Measurements from ENCODE around the gene INTS6L. TPM values are rescaled to one million over a fixed set of nuclear protein-coding genes. Genes with fewer than 3 reads are reported as not detected.

Gene INTS6L
- total RNA-seq, 2 donors from 2014 or later, result 14.9 to 19.8 TPM

DNA sequence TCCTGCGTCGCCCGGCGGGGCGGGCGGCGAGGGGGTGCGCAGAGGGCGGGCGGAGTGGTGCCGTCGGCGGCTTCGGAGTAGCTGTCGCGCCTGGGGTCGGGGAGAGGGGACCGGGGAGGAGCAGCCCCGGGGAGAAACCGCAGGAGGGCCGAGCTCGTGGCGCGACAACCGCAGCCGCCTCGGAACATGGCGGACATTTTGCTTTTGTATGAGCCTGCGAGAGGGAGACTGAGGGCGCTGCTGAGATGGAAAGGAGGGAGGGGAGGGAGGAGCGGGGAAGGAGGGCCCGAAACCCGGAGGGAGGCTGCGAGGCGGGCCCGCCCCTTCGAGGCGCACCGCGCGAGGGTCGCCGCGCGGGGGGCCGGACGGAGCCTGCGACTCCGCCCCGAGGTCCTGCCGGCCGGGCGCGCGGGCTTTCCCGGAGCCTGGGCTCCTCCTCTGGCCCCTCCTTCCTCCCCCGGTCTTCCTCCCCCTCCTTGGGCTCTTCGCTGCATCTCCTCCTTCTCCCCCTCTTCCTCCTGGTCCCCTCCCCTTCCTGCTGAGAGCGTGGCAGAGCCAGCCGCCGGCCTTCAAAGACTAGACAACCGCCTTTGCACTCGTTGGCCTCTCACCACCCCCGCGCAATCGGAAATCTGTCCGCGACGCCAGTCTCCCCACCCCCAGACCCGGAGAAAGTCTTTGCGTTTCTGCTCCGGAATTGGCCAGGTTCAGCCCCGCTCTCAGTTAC lies 1.1 kb downstream of the INTS6L start:
- peak; percentile 79 for ATAC-seq
- intact Hi-C loops (cut with DNase I, micrococcal nuclease), result no loop called here

DNA sequence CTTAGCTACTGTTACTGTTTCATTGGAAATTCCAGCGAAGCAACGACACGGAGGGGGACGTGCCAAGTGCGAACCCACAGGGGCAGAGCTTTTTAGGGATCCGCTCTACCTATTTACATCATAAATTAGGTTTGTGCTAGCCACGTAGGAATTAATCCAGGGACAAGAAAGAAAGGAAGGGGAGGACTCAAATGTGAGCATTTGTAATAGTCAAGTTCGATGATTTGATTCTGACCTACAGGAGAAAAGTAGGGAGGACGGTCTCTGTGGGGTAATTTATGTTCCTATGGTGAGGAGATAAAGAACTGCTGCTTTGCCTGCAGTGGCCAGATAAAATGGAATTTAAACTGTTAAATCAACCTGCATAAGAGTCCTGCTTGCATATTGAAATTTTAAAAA lies 1.7 kb downstream of the INTS6L start:
- DNase-seq, result no peak
- no peak for ATAC-seq
- intact Hi-C loops (cut with DNase I, micrococcal nuclease), result no loop called here

More for the DNA sequence above, 1.1 kb downstream of the INTS6L start:
- DNase-seq, result peak; percentile 81 to 92

DNA sequence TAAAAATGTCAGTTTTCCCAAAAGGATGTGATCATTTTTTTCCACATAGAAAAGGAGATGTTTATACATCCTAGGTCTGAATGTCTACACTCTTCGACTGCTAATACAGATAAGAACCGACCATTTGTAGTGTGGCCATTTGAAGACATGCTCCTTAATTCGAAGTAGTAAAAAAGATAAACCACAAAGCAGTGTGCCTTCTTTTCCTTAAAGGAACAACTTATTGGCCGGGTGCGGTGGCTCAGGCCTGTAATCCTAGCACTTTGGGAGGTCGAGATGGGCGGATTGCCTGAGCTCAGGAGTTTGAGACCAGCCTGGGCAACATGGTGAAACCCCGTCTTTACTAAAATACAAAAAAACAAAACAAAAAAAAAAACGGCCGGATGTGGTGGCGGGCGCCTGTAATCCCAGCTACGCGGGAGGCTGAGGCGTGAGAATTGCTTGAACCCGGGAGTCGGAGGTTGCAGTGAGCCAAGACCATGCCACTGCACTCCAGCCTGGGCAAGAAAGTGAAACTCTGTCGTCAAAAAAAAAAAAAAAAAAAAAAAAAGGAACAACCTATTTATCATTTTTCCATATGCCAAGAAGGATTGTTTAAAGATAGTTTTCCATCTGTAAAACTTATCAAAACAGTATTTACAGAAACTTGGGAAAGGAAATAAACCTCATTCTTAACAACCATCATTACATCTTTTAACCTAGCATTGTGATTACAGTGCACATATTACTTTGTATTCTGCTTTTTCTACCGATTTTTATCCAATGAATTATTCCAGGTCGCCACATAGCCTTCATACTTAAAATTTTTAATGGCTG lies 2.6 kb downstream of the INTS6L start:
- DNase-seq, result peak in 1 of 2 donors; percentile 7
- intact Hi-C loops (cut with DNase I, micrococcal nuclease), result no loop called here
- no peak for ATAC-seq

DNA sequence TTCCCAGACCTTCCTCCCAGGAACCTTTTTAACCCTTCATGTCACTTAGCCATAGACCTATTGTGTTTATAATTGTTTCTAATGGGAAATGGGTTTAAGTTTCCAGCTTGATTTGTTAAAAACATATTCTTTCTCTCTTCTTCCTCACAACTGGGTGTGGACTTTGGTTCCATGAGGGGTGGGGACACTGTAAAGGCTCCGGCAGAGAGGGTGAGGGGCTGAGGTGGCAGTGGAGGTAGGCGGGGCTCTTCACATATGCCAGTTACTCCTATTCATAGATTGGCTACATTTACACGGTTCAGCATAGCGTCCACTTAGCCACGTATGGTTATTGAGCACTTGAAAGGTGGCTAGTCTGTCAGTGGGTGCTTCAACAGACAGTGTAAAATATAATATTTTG lies 7.8 kb downstream of the INTS6L start:
- intact Hi-C loops (cut with DNase I, micrococcal nuclease), result no loop called here
- peak; percentile 35 to 61 for DNase-seq
- ATAC-seq, result peak; percentile 80

DNA sequence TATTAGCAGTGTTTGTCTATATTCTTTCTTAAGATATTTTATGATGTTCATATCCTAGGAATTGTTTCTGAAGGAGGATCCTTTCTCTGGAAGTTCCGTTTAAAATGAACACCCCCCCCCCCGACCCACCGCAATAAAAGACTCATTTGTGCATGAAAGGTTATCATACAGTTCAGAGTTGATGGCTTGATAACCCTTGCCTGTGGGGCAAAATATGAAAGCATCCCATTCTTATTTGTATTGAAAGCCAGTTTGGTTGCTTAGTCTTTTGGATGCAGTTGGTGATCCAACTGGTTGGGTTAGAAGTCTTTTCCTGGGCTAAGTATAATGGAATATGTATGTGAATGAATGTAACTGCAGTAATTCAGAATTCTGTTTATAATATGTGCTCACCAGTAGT lies 8.3 kb downstream of the INTS6L start:
- no peak for ATAC-seq
- no peak for DNase-seq
- intact Hi-C loops (cut with DNase I, micrococcal nuclease), result no loop called here

DNA sequence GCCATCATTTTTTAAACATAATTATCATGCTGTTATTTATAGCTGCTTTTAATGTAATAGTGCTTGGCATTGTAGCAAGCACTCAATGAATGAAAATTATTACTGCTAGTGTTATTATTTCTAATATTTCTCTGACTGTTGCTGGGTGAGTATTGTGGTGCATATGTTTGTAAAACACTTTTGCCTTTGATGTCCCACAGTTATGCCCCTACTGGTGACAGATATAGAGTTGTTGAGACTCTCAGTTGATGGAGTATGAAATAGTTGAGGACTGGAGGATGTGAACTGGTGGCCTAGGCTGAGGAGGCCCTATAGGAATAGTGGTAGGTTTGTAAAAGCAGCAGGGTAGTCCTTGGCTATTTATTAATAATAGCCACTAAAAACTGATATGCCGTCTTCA lies 9.6 kb downstream of the INTS6L start:
- DNase-seq, result no peak

DNA sequence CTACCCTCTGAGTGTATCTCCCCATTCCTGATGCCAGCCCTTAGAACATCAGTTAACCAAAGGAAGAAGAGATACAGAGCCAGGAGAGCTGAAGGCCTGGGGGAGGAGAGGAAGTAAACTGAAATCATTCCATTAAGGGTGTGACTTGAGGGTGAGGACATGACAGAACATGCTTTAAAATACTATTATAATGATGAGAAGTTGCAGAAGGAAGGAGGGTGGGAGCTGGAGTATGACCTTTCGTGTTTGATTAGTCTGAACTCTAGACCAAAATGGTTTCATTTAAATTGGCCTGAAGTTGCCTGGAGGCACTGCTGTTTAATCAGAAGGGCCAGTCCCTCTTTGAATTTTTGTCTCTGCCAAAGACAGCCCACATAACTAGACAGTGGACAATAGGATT lies 11.4 kb downstream of the INTS6L start:
- intact Hi-C loops (cut with DNase I, micrococcal nuclease), result no loop called here
- ATAC-seq, result peak; percentile 71
- no peak for DNase-seq

More for the DNA sequence above, 9.6 kb downstream of the INTS6L start:
- no peak for ATAC-seq
- intact Hi-C loops (cut with DNase I, micrococcal nuclease), result no loop called here

DNA sequence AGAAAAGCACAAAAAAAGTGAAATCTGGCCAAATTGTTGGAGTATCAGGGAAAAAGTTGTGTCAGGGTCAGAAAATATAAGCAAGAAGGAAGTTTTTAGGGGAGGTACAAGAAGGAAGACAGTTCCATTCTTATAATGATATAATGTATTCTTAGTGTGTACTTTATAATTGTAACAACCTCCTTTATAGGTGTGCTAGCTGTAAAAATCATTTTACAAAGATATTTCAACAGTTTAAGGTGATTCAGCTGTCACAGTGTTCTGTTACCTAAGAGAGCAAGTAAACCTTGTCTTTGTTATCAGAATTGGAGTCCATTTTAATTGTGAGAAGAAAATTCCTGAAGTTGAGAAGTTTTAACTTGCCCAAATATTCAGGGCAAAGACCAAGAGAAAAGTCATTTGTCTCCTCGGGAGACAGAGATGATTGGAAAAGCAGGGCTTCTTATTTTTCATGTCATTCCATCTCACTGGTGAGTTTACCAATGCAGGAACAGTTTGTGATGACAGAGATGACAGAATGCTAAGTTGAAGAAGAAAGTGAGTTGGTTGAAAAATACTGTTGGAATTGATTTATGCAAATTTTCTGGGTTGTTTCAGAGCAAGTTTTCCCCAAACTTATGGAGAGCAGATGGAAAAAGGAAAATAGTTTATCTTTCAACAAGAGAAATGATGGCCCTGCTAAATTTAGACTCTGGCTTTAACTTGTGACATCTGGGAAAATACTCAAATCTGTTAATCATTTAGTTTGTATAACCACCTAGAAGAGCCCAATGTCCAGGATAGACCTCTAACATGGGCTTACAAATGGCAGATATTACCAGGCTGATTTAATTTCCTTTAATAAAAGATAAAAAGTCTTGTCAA lies 14.8 kb downstream of the INTS6L start:
- ATAC-seq (peak; percentile 76), DNase-seq (no peak)
- intact Hi-C loops (cut with DNase I, micrococcal nuclease), result no loop called here

DNA sequence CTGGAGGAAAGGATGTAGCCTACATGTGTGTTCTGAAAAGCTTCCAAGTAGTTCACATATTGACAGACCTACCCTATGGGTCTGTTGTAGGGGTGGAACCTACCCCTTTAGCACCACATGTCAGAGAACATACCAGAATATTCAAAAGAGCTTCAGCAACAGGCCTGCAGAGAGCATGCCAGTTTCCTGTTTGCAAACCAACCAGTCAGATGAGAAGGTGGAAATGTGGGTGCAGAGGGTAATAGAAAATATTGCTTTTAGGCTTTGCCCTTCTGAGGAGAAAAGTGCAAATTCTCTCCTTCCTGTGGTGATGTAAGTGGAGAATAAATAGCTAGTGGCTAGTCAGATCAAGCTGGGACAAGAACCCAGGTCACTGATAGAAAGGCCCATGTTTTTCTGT lies 16.4 kb downstream of the INTS6L start:
- ATAC-seq, result peak; percentile 16

DNA sequence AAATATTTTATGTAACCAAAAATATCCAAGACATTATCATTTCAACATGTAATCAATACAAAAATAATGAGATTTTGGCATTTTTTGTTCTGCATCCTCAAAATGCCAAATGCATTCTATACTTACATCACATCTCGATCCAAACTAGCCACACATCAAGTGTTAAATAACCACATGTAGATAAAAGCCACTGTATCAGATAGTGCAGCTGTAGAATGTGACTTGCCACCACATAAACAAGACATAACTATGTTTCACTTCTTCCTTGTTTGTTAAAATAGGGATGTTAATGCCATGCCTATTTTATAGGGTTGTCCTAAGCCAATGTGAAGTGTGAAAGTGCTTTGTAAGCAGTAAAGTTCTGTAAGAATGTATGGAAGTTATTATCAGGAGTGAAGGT lies 20.9 kb downstream of the INTS6L start:
- DNase-seq (no peak), ATAC-seq (no peak)
- intact Hi-C loops (cut with DNase I, micrococcal nuclease), result no loop called here

More for the DNA sequence above, 16.4 kb downstream of the INTS6L start:
- no peak for DNase-seq
- intact Hi-C loops (cut with DNase I, micrococcal nuclease), result no loop called here

DNA sequence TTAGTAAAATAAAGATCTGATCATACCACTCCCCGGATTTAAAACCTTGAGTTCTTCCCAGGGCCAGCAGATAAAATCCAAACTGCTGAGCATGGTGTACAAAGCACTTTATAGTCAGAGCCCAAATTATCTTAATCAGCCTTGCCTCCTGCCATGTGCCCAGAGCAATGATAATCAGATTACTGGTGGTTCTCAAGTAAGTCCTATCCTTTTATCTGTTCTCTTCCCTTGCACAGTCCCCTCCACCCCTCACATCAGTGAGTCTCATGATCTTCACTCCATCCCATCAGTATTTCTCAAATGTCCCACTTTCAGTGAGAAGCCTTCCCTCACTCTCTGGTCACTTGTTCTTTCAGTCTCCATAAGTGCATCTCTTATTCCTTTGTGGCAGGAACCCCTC lies 22.7 kb downstream of the INTS6L start:
- intact Hi-C loops (cut with DNase I, micrococcal nuclease), result no loop called here
- DNase-seq (no peak), ATAC-seq (no peak)

DNA sequence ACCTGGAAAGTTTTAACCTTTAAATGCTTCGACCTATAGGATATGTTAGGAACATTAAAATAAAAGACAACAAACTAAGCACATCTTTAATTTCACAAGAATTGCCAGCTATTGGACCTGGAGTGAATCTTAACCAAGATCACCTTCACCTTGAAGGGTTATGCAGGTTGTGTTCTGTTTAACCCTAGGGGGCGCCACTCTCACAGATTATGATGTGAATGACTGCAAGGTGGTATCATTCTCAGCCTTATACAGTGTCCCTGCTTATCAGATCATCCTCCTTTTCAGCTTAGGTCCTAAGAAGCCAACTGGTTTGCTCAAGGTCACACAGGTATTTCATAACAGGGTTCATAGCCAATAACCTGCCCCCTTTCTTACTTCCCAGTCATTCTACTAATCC lies 23.5 kb downstream of the INTS6L start:
- intact Hi-C loops (cut with DNase I, micrococcal nuclease), result no loop called here
- DNase-seq (peak in 1 of 2 donors; percentile 34), ATAC-seq (peak; percentile 67)

DNA sequence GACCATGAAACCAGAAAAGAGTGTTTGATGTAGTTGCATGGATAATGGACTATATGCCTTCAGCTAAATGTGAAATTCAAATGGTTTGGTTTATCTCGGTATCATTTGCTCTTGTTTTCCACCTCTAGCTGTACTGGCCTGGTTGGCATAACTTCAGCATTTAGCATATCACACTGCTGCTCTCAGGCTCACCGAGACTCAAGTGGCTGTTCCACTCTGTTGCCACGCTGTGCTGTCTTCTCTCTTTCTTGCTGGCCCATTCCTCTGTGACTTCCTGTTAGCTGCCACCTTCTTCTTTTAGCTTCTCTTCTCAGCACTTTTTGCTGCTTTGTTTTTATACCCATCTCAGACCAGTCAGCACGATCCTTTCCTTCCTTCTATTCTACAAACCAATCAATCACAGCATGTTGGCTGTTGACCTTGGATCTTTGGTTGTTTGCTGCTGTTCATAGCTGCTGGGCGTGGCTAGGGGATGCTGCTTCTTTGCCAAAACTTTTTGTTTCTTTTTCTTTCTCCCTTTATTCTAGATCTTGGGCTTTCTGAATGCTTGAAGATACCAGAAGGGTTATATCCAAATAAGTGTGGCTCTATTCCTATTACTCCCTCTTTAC lies 24.0 kb downstream of the INTS6L start:
- ATAC-seq (peak; percentile 85), DNase-seq (peak; percentile 18 to 31)
- intact Hi-C loops (cut with DNase I, micrococcal nuclease), result no loop called here

DNA sequence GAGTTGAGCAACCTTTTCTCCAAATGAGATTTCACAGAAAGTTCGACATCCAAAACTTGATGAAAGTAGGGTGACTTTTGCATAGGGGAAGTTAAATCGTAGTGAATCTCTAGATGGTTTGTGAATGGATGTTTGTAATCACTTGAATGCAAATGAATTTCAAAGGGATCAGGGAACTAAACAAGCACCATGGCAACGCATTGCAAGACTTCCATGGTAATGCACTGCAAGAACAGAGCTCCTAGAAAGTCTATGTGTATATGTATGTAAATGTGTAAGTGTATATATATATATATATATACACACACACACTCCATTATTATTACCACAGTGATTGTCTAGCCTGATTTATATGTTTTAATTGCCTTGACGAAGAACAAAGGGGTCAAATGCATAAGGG lies 27.3 kb downstream of the INTS6L start:
- DNase-seq (no peak), ATAC-seq (no peak)
- intact Hi-C loops (cut with DNase I, micrococcal nuclease), result no loop called here

DNA sequence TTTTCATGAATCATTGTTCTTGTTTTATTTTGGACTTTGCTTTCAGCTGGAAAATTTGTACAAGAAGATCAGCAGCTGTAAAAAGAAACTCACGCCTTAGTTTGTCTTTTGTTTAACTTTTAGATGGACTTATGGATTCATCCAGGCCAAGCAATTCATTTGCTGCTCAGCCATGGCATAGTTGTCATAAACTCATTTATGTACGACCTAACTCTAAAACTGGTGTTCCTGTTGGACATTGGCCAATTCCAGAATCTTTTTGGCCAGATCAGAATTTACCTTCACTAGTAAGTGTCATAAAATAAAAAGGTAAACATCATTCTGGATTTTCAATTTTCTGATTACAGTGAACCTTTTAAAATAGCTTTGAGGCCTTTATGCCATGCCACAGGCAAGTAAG lies 29.1 kb downstream of the INTS6L start:
- ATAC-seq (peak; percentile 91), DNase-seq (peak in 1 of 2 donors; percentile 28)
- intact Hi-C loops (cut with DNase I, micrococcal nuclease), result no loop called here

DNA sequence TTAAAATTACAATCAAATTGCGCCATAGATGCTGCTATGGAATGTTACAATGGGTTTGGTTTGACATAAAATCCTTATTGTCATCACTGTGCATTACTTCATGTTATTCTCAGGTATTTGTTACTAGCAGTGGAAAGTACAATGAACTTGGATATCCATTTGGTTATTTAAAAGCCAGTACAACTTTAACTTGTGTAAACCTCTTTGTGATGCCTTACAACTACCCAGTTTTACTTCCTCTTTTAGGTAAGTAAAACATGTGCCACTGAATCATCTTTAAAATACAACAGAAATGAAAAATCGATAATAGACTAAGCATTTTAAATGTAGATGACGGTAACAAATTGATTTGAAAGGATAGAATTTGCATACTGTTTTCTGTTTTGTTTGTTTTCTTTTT lies 35.6 kb downstream of the INTS6L start:
- intact Hi-C loops (cut with DNase I, micrococcal nuclease), result no loop called here

DNA sequence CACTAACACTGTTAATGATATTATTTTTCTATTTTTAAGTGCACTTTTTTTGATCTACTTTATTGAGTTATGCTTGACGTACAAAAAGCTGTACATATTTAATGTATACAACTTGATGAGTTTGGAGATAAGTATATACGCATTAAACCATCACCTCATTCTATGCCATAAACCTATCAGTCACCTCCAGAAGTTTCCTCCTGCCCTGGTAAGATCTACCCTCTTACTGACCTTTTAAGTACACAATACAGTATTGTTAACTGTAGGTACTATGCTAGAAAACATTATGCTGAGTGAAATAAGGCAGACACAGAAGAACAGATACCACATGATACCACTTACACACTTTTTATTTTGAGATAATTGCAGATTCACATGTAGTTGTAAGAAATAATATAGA lies 36.9 kb downstream of the INTS6L start:
- ATAC-seq, result peak; percentile 83
- intact Hi-C loops (cut with DNase I, micrococcal nuclease), result no loop called here
- DNase-seq, result no peak

More for the DNA sequence above, 35.6 kb downstream of the INTS6L start:
- DNase-seq (no peak), ATAC-seq (peak; percentile 70)

DNA sequence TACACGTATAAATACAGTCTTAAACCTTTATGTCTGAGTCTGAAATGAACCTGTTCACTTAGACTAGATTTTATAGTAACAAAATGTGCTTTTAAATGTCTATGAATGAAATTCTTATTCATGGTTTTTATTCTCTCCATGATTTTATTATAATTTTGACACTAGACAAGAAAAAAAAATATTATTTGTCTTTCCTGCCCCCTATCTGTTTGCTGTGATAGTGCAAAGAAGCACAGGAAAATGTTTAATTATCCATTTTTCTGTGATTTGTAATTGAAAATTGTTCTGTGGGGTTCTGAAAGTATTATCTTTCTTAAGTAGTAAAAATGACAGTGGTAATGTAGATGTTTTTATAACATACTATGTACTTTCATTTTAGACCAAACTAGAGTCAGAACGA lies 52.0 kb downstream of the INTS6L start:
- intact Hi-C loops (cut with DNase I, micrococcal nuclease), result no loop called here
- no peak for DNase-seq
- ATAC-seq, result no peak

DNA sequence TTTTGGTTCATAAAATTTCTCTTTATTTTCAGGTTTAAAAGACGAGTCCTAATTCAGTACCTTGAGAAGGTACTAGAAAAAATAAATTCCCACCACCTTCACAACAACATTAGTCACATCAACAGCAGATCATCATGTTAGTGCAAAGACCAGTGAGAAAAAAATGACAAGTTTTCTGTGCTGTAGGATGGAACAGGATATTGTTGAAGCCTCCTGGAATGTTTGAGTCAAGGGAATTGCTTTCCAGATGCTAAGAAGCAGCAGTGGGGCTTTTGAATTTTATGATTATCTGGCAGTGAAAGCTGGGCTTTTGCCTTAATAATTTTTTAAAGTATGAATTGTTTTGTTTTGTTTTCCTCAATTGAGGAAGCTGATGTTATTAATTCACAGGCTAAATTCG lies 61.0 kb downstream of the INTS6L start:
- no peak for ATAC-seq
- no peak for DNase-seq
- intact Hi-C loops (cut with DNase I, micrococcal nuclease), result no loop called here

Data from left colon (tissue), 2 donors.